VCaP (cell line): ENCODE results near the gene GPAT2.
"Not testable (repeated sequence)": the region's sequence is repeated elsewhere in the genome, so short reads cannot be mapped to it uniquely, and the experiment has no call there.

Source experiments
- H3K27ac ChIP-seq: fragments of 450-650 bp; 2 replicates; pipeline ENCODE4 v1.5.1; 2017
- TF ChIP-seq, protein P1 (sequence below): fragments of 450-650 bp; conservative IDR thresholded peaks from 2 replicates; pipeline ENCODE4 v1.5.1; 2017; ENCODE audit warnings: mild to moderate bottlenecking, moderate library complexity

Gene GPAT2

DNA sequence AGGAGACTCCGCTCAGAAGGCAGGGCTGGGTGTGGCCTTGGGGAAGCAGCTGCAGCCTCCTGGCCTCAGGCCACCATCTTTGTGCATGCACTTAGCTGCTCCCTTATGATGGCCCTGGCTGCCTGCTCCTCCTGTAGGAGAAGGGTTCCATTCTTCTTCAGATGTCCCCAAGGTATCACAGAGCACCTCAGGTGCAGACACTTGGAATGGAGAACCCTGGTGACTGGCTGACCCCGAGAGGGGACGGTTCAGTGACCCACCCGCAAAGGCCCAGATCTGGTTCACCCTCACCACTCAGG lies 9.6 kb downstream of the GPAT2 start:
- H3K27ac ChIP-seq: no peak overlapping the region
- TF ChIP-seq, protein P1, sequence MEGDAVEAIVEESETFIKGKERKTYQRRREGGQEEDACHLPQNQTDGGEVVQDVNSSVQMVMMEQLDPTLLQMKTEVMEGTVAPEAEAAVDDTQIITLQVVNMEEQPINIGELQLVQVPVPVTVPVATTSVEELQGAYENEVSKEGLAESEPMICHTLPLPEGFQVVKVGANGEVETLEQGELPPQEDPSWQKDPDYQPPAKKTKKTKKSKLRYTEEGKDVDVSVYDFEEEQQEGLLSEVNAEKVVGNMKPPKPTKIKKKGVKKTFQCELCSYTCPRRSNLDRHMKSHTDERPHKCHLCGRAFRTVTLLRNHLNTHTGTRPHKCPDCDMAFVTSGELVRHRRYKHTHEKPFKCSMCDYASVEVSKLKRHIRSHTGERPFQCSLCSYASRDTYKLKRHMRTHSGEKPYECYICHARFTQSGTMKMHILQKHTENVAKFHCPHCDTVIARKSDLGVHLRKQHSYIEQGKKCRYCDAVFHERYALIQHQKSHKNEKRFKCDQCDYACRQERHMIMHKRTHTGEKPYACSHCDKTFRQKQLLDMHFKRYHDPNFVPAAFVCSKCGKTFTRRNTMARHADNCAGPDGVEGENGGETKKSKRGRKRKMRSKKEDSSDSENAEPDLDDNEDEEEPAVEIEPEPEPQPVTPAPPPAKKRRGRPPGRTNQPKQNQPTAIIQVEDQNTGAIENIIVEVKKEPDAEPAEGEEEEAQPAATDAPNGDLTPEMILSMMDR: no peak

DNA sequence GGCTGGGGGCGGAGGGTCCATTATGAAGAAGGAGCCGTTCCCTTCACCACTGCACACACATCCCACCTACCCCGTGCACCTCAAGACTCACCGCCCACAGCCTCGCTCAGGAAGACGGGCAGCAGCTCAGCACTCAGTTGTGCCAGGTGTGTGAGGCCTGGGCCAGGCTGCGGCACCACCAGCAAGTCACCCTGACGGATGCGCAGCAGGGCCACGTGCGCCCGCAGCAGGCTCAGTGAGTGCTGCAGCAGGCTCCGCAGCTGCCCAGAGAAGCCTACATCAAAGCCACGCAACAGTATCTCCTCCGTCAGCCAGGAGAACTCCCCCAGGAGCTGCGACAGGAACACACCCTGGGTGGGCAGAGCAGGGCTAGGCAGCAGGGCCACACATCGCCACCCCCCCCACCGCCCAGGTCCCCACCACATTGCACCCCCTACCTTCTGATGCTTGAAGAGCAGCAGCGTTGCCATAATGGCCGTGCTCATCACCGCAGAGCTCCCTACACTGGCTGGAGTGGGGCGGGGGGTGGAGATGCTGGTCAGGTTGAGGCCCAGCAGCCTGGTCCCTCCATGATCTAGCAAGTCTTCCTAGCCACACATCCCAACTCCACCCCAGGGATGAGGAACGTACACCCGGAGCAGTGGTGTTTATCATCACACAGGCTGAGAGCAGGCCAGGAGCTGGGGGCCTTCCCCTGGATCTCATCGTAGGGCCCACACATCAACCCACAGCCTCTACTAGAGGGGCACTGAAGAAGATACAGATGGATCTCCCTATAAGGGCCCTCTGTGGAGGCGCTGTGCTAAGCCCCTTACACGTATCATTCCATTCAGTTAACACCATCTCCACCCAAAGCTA lies 10.2 kb downstream of the GPAT2 start:
- H3K27ac ChIP-seq: no peak overlapping the region

DNA sequence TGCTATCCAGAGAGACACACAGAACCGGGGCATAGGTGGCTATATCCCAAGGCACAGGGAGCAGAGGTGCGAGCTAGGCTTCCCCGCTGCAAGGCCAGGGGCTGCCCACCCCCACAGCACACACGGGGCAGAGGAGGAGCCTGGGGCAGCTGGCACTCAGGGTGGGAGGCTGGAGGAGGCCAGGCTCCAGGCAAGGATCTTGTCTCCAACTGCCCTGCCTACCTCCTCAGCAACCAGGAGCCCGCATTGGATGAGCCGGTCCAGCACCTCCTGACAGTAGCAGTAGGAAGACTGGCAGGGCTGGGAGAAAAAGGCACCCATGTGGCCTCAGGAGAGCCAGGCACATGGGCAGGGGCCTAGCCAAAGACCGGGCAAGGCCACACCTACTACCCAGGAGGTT lies 11.0 kb downstream of the GPAT2 start:
- not testable (repeated sequence) for H3K27ac ChIP-seq

More for the DNA sequence above, 10.2 kb downstream of the GPAT2 start:
- TF ChIP-seq, protein P1: no peak

DNA sequence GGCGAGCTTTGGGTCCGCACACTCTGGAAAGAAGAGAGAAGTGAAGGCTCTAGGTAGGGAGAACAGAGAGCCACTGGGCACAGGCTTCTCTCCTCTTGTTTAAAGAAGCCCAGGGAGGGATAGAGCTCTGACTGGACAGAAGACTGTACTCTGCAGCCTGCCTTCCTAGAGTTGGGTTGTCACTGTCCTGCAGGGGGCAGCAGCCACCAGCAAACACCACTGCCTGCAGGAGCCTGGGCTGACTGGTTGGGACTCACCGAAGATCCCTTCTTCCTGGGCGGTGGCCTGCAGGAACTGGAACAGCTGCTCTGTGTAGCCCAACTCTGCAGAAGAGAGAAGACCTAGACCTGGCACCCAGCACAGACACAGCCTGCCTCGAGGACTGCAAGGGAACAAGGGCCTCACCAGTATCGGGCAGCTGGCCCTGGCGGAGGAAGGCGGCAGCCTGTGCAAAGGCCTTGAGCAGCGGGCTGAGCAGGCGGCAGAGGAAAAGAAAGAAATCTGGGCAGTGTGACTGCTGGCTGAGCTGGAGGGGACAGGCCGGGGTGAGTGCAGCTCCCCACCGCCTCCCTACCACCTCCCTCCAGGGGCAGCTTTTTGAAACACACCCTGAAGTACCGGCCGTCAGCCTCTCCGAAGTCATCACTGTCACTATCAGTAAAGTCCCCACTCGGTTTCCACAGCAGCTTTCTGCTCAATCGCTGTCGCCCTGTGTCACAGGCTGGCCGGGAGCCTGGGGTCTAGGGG lies 11.8 kb downstream of the GPAT2 start:
- not testable (repeated sequence) for H3K27ac ChIP-seq
- TF ChIP-seq, protein P1: peak; percentile 86

DNA sequence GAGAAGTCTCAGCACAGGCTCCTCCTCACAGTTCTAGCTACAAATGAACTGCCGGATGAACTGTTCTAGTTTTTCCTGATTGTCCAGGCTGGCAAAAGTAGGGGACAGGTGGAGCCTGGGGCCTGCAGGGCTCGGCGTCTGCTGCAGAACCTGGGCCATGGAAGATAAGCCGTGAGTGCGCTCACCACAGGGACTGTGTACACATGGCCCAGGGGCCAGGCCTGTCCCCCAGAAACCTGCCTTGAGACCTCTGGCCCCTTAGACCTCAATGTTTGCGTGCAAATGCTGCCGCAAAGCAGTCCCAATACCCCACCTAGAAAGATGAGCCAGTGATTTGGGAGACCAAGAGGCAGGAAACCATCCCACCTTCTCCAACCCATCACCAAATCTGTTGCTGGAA lies 12.6 kb downstream of the GPAT2 start:
- H3K27ac ChIP-seq: not testable (repeated sequence)

DNA sequence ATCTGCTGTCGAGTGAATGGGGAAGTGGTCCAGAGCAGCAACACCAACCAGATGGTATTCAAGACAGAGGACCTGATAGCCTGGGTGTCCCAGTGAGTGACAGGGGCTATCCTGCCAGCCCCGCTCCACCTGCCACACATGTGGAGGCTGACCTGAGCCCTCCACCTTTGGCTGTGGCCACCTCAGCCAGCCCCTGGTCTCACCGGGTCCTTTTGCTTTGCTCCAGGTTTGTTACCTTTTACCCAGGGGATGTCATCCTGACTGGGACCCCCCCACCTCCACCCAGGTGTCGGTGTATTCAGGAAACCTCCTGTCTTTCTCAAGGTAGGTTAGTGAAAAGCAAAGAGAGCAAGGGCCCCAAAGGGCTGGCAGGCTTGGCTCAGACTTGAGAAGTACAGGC lies 13.6 kb downstream of the GPAT2 start:
- not testable (repeated sequence) for H3K27ac ChIP-seq

DNA sequence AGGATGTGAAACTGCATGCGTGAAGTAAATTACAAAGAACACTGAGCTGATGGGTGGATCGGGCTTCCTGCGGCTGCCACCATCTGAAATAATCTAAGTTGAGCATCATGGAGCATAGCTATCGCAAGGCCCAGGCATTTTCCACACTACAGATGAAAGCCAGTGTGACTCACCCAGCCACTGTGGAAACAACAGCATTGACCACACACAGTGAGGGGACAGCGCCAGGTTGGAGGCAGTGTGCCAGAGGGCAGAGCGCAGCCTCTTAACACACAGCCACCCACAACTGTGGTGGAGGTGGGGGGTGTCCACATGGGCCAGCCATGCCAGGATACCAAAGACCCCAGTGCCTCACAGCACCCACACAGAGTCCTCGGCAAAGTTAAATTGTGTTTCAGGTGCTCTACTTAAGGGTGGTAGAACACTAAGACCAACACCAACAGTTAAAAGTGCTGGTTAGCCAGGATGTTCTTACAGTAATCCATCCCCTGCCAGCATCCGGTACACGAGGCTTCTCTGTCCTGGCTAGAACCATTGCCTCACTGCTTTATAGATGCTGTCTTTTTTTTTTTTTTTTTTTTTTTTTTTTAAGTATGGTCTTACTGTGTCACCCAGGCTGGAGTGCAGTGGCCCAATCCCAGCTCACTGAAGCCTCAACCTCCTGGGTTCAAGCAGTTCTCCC lies 14.7 kb downstream of the GPAT2 start:
- H3K27ac ChIP-seq: not testable (repeated sequence)

DNA sequence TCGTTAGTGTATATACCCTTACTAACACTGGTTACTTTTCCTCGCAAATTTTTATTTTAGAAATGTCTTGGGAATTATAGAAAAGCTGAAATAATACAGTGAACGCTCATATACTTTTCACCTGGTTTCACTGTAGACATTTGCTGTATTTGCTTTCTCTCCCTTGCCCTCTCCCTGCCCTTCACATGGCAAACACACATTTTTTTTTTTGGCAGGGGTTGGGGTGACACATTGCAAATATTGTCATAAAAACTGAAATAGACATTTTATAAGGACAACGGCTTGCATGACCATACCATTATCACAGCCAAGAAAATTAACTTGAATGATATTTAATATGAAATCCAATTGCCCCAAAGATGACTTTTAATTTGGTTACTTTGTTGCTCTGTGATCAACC lies 18.4 kb downstream of the GPAT2 start:
- not testable (repeated sequence) for H3K27ac ChIP-seq

DNA sequence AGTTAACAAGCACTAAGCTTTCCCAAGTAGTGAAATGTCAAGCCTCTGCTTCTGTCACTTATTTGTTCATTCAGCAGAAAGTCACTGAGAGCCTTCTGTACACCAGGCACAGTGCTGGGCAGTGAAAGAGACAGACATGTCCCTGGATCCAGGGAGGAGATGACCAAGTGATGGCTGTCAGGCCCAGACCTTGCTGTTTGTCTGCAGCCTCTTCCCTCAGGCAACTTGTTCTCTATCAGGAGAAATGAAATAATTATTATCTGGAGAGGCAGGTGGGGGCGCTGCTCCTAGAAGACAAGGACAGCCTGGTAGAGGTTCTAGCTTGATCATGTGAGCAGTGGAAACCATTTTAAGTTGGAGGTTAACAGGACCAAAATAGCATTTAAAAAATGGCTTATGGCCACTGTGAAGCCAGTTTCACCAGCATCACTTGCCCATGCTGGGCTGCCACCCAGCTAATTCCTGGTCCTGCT lies 21.9 kb downstream of the GPAT2 start:
- not testable (repeated sequence) for H3K27ac ChIP-seq

DNA sequence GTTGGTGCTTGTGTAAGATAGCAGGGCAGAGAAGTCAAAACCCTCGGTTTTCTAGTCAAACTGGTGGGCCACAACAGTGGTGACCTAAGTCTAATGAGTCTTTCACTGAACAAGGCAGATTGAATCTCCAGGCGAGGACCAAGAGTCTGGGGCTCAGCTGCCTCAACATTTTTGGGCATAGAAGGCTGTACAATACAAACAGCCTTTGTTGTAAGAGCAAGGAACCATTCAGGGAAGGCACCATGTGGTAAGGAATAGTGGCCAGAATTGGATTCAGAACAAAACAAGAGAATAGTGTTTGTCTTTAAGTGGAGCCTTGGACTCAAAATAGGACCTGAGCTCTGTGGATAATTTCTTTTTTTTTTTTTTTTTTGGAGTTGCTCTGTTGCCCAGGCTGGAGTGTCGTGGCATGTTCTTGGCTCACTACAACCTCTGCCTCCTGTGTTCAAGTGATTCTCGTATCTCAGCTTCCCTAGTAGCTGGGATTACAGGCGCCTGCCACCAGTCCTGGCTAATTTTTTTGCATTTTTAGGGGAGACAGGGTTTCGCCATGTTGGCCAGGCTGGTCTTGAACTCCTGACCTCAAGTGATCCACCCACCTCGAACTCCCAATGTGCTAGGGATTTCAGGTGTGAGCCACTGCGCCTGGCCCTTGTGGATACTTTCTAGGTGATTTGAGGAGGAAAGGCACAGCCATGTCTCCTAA lies 22.5 kb downstream of the GPAT2 start:
- not testable (repeated sequence) for H3K27ac ChIP-seq

DNA sequence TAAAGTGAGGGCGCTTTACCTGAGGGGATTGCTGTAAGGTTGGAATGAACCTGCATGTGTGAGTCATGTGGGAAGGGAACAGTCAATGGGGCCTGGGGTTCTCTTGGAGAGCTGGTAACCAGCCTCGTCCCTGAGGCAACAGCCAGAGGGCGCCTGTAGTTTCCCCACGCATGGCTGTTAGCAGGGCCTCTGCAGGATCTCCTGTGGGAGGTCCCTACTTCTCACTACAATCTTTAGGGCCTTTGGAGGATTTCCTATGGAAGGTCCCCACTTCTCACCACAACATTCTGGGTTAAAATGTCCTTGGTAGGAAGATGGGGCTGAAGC lies 23.6 kb downstream of the GPAT2 start:
- TF ChIP-seq, protein P1: peak; percentile 18; the same call in 1 of the 2 replicates

DNA sequence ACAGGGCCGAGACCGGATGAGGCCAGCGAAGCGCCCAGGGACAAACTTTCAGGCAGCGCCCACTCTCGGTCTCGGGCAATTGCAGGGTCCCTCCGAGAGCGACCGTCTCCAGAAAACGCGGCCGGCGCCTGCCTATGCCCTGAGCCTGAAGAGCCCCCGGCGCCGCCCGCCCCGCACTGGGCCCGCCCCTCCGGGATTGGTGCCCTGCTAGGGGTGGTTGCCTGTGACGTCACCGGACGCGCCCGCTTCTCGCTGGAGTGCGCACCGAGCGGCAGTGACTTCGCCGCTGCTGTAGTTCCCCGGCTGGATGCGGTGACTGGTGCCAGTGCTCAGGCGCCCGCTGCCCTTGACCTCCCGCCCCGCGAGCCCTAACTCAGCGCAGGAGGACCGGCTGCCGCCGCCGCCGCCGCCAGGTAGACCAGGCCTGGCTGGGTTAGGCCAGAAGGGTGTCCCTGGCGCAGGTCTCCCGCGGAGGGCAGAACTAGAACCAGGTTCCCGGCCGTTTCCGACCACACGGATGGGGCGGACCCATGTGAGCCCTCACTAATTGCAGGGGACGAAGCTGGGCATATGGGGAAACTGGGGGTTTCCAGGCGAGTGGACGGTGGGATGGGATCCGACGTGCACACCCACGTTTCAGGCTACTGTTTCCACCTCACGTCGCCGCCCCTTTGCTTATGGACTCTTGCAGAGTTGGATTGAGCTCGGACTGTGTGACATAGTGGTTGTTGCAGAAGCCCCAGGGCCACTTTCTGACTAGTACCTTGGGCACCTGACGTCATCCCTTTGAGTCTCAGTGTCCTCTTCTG lies 24.2 kb downstream of the GPAT2 start:
- H3K27ac ChIP-seq: peak overlapping the region; percentile 39; the same call in 1 of the 2 replicates

More for the DNA sequence above, 23.6 kb downstream of the GPAT2 start:
- H3K27ac ChIP-seq: not testable (repeated sequence)

DNA sequence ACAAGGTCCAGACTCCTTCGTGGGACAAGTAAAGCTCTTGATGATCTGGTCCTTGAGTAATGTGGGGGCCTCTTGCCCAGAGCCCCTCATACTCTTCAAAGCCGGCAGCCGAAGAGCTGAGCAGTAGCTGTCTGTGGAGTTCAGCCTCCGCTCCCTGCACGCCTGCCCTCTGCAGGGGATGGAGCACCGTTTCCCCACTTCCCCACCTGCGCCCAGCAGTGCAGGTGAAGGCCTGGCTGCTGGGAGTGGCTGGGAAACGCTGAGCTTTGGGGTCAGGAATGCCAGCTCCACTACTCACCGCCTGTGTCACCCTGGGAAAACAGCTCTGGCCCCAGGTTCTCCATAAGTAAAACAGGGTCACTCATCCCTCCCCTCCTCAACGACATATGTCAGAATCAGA lies 24.9 kb downstream of the GPAT2 start:
- peak overlapping the region; percentile 39; the same call in 1 of the 2 replicates for H3K27ac ChIP-seq

DNA sequence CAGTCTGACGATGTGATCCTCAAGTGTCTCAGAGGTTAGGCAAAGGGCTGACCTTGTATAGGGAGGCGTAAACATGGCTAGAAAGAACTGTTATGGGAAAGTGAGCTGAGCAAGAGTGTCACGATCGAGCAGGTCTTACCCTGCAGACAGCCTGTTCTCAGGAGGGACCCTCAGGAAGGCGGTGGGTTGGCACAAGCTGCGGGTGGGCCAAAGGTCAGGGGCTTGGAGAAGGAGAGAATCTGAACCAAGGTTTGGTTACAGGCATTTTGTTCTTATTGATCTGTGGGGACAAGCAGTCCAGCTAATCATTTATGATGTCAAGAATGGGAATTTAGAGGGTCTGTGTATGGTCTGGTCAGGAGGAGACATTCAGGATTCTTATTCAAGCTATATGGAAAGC lies 26.7 kb downstream of the GPAT2 start:
- not testable (repeated sequence) for H3K27ac ChIP-seq

DNA sequence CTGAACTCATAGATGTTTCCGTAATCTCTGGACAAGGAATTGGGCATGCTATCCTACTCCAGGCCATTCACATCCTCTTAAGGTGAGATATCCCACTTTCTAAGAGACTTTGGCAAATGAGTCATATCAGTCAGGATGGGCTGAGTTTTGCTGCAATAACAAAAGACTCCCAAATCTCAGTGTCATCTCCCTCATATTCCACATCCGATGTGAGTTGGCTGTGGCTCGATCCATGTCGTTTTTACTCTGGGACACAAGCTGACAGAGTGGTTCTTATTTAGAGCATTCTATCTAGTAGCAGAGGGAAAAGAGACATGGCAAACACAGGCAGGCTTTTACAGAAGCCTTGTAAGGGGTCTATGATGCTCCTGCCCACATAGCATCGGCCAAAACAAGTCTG lies 28.5 kb downstream of the GPAT2 start:
- H3K27ac ChIP-seq: not testable (repeated sequence)
